NCI-H748 treated with DMSO at 0.1 percent for 48 hours (cell line): ENCODE results near the gene RAB42.
"Not testable (repeated sequence)": the region's sequence is repeated elsewhere in the genome, so short reads cannot be mapped to it uniquely, and the experiment has no call there.

Experiments
- DNase-seq: peaks from one replicate; lab custom pipeline; 2025; lab: John Stamatoyannopoulos, UW

The RAB42 gene, protein sequence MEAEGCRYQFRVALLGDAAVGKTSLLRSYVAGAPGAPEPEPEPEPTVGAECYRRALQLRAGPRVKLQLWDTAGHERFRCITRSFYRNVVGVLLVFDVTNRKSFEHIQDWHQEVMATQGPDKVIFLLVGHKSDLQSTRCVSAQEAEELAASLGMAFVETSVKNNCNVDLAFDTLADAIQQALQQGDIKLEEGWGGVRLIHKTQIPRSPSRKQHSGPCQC

DNA sequence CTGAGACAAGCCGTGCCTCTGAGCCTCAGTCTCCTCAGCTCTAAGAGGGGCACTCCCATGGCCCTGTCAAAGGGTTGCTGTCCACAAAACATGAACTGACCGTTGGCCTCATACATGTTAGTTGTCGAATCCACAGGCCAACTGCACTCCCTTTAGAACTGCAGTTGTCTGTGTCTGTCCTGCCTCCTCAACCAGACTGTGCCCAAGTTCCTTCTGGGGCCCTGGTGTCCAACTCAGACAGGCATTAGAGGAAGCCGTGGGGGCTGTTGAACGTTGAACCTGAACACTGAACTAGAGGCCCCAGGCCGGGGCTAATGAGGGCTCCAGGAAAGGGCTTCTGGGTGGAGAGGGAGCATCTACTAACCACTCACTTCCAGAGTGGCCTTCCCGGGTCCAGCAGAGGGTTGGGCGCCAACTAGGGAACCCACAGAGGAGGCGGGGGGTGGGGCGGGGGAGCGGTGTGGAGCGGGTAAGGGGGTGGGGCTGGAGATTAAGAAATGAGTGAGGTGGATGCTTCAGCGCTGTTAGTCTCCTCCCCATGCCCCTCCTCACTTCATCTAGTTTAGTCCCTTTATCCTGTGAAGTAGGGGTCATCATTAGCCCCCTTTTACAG, at the start of gene RAB42:
Gene RAB42, plus strand, starts transcription at position 558 of the 613 bp plus-strand sequence. CDS start 247 bp downstream, outside the sequence.
- DNase-seq, result no peak

DNA sequence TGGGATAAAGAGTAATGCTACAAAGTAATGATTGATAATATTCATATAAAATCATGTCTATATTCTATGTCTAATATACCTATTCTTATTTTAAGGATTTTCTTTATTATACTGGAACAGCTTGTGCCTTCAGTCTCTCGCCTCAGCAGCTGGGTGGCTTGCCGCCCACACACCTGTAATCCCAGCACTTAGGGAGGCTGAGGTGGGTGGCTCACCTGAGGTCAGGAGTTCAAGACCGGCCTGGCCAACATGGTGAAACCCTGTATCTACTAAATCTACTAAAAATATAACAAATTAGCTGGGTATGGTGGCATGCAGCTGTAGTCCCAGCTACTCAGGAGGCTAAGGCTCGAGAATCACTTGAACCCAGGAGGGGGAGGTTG, 46.8 kb upstream of the RAB42 start:
- no peak for DNase-seq

DNA sequence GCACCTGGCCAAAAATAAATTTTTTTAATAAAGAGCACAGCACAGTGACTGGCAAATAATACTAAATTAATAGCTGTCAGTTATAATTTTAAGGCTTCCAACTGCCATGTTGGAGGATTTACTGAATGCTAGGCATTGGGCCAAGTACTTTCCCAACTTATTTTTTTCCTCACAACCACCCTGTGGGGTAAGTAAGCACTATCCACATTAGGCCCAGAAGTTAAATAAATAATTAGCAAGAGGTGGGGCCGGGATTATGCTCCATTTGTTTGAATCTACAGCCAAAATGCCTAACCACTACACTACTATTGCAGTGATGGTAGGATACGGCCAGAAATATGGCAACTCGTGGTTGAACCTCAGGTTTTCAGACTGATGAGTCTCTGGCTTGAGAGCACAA, 43.7 kb upstream of the RAB42 start:
- DNase-seq, result no peak

- DNase-seq, result no peak
These were observed 40.7 kb upstream of the RAB42 start for GRCh38 chr1:28551381-28551780.

- DNase-seq, result peak; percentile 85
These were observed 39.1 kb upstream of the RAB42 start, which contains the start of gene TRNAU1AP for GRCh38 chr1:28552758-28553663. TSS of gene TRNAU1AP (plus strand) at chr1:28553085. CDS start at chr1:28553111, 26 bp downstream.

DNA sequence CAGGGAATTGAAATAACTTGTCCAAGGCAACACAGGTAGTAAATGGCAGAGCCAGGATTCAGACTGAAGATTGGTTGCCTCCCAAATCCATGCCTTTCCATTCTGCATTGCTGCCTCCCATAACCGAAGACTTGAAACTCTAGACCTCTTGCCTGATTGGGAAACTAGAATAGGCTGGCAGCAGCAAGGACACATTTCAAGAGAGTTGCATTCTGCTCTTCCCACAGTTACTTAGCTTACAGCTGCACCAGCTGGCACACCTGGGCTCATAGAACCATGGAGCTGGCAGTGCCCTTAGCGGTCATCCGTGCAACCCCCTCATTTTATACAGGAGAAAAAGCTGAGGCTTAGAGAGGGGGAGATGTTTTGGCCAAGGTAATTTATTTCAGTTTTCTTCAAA, 31.2 kb upstream of the RAB42 start:
- DNase-seq, result no peak

GRCh38 chr1:28564310-28564709, 27.8 kb upstream of the RAB42 start:
- no peak for DNase-seq

DNA sequence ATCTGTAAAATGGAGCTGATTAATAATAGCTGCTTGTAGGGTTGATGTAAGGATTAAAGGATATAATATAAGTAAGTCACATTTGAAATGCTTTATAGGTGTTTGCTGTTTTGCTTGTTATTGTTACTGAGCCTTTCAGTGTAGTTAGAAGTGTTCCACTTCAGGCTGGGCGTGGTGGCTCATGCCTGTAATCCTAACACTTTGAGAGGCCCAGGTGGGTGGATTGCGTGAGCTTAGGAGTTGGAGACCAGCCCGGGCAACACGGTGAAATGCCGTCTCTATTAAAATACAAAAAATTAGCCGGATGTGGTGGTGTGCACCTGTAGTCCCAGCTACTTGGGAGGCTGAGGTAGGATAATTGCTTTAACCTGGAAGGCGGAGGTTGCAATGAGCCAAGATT, 27.0 kb upstream of the RAB42 start:
- no peak for DNase-seq

DNA sequence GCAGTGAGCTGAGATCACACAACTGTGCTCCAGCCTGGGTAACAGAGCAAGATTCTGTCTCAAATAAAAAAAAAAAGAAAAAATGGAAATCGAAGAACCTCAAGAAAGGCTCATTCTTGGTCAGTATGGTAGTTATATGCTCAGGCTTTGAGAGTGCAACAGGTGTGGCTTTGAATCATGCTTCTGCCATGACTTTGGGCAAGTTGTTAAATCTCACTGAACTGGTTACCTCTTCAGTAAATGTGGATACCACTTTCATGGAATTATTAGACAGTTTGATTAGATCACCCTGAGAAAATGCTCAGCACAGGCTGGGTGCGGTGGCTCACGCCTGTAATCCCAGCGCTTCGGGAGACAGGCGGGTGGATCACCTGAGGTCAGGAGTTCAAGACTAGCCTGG, 26.3 kb upstream of the RAB42 start:
- DNase-seq, result no peak

GRCh38 chr1:28566931-28567330, 25.1 kb upstream of the RAB42 start:
- DNase-seq, result no peak

- no peak for DNase-seq
These were observed 20.2 kb upstream of the RAB42 start for GRCh38 chr1:28571911-28572310.

GRCh38 chr1:28572891-28573290, 19.2 kb upstream of the RAB42 start:
- not testable (repeated sequence) for DNase-seq

DNA sequence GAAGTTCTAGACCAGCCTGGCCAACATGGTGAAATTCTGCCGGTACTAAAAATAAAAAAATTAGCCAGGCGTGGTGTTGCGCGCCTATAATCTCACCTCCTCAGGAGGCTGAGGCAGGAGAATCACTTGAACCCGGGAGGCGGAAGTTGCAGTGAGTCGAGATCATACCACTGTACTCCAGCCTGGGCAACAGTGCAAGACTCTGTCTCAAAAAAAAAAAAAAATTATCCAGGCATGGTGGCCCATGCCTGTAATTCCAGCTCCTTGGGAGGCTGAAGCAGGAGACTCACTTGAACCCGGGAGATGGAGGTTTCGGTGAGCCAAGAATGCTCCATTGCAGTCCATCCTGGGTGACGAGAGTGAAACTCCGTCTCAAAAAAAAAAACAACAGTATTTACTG, 18.5 kb upstream of the RAB42 start:
- DNase-seq, result no peak

DNA sequence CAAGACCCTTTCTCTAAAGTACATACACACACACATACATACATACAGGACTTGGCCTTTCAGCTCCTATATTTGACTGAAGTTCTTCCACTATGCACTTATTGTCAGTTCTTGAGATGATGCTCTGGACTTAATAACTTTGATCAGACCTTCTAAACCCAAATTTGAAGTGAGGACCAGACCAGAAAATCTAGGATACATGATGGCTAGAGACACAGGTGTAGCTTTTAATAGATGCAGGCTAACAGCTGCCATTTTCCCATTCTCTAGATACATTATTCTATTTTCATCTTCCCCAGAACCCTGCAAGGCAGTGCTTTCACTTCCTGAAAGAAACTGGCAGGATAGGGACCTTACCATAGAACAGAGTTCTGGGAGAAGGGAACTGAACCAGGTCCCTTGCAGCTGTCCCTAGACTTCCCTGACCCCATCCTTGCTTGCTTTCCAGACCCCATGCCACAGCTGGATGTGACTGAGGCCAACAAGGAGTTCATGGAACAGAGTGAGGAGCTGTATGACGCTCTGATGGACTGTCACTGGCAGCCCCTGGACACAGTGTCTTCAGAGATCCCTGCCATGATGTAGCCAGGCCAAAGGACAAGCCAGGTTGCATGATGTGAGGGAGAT, 14.9 kb upstream of the RAB42 start:
- no peak for DNase-seq

DNA sequence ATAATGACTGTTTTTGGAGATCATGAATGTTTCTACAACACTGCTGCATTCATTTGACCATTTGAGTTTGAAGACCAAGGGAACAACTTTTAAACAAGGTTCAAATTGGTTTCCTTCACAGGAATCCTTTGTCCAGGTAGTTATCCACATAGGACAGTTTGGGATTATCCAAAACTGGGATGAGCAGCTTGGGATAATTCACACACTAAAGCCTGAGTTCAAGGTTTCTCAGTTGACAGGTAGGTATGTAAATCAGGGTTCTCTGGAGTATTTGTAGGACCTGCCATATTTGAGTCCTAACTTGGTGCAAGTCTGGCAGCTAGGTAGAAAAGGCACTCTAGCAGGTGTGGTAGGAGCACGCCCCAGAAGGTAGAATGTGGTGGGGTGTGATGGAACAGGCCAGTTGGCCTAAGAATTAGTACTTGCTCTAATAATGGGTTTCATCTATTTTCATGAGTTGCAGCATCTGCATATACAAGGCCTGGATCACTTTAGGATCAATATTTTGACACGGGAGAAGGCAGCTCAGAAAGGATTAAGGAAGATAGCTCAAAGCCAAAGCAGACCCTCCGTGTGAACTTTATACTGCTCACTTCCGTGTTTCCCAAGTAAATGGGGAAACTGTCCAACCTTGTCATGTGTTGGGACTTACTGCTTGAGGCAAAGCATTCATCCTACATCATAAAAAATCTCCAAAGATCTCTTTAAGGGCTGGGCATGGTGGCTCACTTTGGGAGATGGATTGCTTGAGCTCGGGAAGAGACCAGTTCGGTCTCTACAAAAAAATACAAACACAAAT, 14.1 kb upstream of the RAB42 start:
- no peak for DNase-seq

GRCh38 chr1:28578696-28579218, 13.3 kb upstream of the RAB42 start:
- DNase-seq, result no peak

DNA sequence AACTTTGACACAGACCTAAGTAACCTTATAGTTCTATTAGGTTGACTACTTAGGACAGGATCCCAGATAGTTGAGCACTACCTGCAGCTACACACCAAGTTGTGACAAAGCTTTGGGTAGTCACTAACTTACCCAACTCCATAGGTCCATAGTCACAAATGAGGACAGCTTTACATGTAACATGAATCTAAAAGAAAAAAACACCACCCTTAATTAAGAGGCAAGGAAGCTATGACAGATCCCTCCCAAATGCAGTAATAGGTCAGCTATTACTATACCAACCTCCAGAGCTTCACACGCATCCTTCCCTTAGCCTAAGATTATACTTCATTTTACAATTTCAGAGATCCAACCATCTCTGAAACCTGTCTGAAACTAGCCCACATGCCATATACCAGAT, 12.7 kb upstream of the RAB42 start:
- DNase-seq, result no peak

DNA sequence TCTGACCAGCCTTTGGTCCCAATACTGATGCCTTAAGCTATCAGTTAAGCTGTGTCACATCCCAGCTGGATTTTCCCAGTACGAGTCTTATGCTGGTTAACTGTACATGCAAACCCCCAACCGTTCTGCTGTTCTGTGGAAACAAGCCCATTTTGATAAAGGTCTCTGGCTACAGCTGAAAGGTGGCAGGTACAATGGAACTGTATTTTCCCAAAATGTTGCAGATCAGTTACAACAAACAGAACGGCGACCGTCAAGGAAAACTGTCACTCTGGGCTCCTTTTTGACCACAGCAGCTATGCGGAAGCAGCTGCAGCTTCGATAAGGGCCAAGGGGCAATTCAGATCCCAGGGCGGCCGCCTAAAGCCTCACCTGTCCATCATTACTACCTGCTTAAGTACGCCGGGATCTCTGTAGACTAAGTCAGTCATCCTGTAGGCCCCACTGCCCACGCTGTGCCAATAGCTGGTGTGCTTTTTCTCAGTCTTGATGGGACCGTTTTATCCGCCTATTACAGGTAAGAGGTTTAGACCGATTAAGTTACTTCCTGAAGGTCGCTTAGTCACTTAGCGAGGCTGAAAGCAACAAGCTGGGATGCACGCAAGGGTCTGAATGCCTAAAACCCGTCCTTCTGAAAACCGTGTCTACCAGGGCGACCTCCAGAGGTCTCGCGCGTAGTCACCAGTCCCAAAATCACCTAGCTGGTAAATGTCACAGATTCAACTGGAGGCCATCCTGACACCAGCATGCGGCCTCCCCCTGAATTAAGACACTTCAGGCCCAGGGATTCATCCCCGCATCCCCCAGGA, 11.1 kb upstream of the RAB42 start:
- peak; percentile 44 for DNase-seq

GRCh38 chr1:28581531-28582247, 10.4 kb upstream of the RAB42 start:
- peak; percentile 78 for DNase-seq

- no peak for DNase-seq
These were observed 9.8 kb upstream of the RAB42 start for GRCh38 chr1:28582248-28582615.
